ENCODE results near the gene ATE1.

GRCh38 chr10:121864168-121864567 lies 63.7 kb downstream of the ATE1 start:
- TF ChIP-seq POLR2A (IDR thresholded peaks at IDR 0.05) (no peak), CTCF (IDR thresholded peaks at IDR 0.05) (no peak), EP300 (IDR thresholded peaks at IDR 0.05) (no peak)
